ENCODE data around the gene SHC2. TPM values are rescaled to one million over a fixed set of nuclear protein-coding genes. Genes with fewer than 3 reads are reported as not detected.
A peak's percentile ranks its signal among the peaks of the same experiment; 100 is the strongest.

The SHC2 gene
- total and polyA plus RNA-seq, 9 of the 15 experiments (the other 6 are each of a cell fraction or from before 2014, with no cell fraction given), result 0.14 to 0.36 (median 0.17) TPM; not detected in 5

DNA sequence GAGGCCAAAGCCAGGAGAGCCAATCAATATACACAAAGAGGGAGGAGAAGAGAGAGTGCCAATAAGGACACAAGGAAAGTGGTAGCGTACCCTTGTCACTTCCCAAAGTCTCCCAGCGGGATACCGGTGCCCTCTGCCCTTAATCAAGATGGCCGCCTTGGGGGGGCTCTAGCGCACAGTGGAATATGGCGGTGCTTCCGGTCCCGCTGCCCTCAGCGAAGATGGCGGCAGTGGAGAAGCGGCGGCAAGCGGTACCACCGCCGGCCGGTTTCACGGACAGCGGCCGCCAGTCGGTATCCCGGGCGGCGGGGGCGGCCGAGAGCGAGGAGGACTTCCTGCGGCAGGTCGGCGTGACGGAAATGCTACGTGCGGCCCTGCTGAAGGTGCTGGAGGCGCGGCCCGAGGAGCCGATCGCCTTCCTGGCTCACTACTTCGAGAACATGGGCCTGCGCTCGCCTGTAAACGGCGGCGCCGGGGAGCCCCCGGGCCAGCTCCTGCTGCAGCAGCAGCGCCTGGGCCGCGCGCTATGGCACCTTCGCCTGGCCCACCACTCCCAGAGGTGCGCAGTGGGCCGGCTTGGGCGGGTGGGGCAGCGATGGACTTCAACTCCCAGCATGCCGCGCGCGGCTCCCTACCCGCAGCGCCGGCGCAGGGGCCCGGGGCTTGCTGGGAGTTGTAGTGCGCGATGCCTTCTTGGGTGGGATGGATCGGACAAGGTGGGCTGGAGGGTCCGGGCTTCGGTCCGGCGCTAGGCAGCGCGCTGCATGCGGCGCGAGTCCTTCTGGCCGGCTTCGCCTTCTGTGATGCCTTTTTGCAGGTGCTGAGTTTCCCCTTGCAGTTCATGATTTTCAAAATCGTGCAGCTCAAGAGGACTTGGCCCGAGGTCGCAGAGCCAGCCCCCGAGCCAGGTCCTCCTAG, 46.7 kb upstream of the SHC2 start, which contains the start of gene TPGS1 (continued):
- TF ChIP-seq PHF21A (IDR thresholded peaks at IDR 0.05; ENCODE audit: borderline replicate concordance, low read depth) (no peak), KLF16 (IDR thresholded peaks at IDR 0.05) (no peak), SMAD1 (IDR thresholded peaks at IDR 0.05; ENCODE audit: low read depth, low read length, partially characterized antibody) (no peak), NCOA6 (IDR thresholded peaks at IDR 0.05) (no peak), HIVEP1 (CRISPR knock-in tag; IDR thresholded peaks at IDR 0.05) (no peak), TCF7 (IDR thresholded peaks at IDR 0.05; ENCODE audit: borderline replicate concordance) (no peak), EP300 (IDR thresholded peaks at IDR 0.05; ENCODE audit: low read length) (0 out of 2 replicates have a peak, but pooled peaks have one; percentile 3), FOXK2 (conservative IDR thresholded peaks at IDR 0.05 in 1 of 2, IDR thresholded peaks at IDR 0.05 in 1 of 2; ENCODE audit: low read depth in 2 of 2) (peak in 1 of 2 experiments; percentile 32; a peak in 1 of 4 replicates), FOS (IDR thresholded peaks at IDR 0.05; ENCODE audit: extremely low read depth, insufficient read length) (peak; percentile 16), ZNF586 (CRISPR knock-in tag; conservative IDR thresholded peaks at IDR 0.05) (no peak)
- TF ChIP-seq, protein P1, sequence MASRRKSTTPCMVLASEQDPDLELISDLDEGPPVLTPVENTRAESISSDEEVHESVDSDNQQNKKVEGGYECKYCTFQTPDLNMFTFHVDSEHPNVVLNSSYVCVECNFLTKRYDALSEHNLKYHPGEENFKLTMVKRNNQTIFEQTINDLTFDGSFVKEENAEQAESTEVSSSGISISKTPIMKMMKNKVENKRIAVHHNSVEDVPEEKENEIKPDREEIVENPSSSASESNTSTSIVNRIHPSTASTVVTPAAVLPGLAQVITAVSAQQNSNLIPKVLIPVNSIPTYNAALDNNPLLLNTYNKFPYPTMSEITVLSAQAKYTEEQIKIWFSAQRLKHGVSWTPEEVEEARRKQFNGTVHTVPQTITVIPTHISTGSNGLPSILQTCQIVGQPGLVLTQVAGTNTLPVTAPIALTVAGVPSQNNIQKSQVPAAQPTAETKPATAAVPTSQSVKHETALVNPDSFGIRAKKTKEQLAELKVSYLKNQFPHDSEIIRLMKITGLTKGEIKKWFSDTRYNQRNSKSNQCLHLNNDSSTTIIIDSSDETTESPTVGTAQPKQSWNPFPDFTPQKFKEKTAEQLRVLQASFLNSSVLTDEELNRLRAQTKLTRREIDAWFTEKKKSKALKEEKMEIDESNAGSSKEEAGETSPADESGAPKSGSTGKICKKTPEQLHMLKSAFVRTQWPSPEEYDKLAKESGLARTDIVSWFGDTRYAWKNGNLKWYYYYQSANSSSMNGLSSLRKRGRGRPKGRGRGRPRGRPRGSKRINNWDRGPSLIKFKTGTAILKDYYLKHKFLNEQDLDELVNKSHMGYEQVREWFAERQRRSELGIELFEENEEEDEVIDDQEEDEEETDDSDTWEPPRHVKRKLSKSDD (conservative IDR thresholded peaks at IDR 0.05; ENCODE audit: low read length), result 0 out of 2 replicates have a peak, but pooled peaks have one; percentile 93
- TF ChIP-seq, protein P2, sequence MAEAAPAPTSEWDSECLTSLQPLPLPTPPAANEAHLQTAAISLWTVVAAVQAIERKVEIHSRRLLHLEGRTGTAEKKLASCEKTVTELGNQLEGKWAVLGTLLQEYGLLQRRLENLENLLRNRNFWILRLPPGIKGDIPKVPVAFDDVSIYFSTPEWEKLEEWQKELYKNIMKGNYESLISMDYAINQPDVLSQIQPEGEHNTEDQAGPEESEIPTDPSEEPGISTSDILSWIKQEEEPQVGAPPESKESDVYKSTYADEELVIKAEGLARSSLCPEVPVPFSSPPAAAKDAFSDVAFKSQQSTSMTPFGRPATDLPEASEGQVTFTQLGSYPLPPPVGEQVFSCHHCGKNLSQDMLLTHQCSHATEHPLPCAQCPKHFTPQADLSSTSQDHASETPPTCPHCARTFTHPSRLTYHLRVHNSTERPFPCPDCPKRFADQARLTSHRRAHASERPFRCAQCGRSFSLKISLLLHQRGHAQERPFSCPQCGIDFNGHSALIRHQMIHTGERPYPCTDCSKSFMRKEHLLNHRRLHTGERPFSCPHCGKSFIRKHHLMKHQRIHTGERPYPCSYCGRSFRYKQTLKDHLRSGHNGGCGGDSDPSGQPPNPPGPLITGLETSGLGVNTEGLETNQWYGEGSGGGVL (CRISPR knock-in tag; IDR thresholded peaks at IDR 0.05), result no peak
- TF ChIP-seq, protein P3, sequence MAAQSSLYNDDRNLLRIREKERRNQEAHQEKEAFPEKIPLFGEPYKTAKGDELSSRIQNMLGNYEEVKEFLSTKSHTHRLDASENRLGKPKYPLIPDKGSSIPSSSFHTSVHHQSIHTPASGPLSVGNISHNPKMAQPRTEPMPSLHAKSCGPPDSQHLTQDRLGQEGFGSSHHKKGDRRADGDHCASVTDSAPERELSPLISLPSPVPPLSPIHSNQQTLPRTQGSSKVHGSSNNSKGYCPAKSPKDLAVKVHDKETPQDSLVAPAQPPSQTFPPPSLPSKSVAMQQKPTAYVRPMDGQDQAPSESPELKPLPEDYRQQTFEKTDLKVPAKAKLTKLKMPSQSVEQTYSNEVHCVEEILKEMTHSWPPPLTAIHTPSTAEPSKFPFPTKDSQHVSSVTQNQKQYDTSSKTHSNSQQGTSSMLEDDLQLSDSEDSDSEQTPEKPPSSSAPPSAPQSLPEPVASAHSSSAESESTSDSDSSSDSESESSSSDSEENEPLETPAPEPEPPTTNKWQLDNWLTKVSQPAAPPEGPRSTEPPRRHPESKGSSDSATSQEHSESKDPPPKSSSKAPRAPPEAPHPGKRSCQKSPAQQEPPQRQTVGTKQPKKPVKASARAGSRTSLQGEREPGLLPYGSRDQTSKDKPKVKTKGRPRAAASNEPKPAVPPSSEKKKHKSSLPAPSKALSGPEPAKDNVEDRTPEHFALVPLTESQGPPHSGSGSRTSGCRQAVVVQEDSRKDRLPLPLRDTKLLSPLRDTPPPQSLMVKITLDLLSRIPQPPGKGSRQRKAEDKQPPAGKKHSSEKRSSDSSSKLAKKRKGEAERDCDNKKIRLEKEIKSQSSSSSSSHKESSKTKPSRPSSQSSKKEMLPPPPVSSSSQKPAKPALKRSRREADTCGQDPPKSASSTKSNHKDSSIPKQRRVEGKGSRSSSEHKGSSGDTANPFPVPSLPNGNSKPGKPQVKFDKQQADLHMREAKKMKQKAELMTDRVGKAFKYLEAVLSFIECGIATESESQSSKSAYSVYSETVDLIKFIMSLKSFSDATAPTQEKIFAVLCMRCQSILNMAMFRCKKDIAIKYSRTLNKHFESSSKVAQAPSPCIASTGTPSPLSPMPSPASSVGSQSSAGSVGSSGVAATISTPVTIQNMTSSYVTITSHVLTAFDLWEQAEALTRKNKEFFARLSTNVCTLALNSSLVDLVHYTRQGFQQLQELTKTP (IDR thresholded peaks at IDR 0.05; ENCODE audit: low read depth in 1 of 2, partially characterized antibody in 2 of 2), result peak in 1 of 2 experiments; percentile 98

All from K562 (cell line).